ENCODE results near the gene GRID1.

DNA sequence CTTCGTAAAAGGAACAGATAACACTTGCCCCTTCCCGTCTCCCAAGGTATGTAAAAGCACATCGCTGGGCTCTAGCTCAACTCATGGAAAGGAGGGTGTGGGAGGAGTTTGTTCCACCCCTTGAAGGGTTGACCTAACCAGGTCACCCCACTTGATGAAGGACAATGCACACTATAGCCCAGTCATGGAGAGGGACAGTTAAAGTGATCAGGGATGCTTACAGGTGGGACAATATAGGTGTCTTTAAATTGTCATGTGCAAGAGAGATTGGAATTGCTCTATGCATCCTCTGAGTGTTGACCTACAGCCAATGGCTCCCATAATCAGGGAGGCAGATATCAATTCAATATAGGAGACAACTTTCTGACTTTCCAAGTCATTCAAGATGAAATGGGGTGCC is 448.2 kb downstream of the GRID1 start:
- TF ChIP-seq EZH2 (IDR thresholded peaks at IDR 0.05): no peak
- no peak for TF ChIP-seq POLR2AphosphoS5 (IDR thresholded peaks at IDR 0.05; ENCODE audit: borderline replicate concordance, low read depth, low read length)
